Mammary epithelial cell (primary cell): ENCODE measurements around the gene SMAP2.

Experiments
- EZH2 ChIP-seq: IDR thresholded peaks from 2 replicates; pipeline ENCODE4 v1.6.1; 2012; ENCODE audit warnings: low read length, inconsistent platforms, borderline replicate concordance
- TF ChIP-seq, protein P1 (sequence below), 2 donors: IDR thresholded peaks in 1 of 2; conservative IDR thresholded peaks in 1 of 2; 2 replicates each; pipeline ENCODE4 v1.5.1; 2011 to 2012; ENCODE audit warnings: inconsistent platforms in 2 of 2, low read length in 2 of 2, mild to moderate bottlenecking in 2 of 2, control low read depth in 1 of 2, low read depth in 1 of 2; ENCODE audit not compliant: insufficient read depth in 1 of 2; ENCODE audit errors: extremely low read depth in 1 of 2

DNA sequence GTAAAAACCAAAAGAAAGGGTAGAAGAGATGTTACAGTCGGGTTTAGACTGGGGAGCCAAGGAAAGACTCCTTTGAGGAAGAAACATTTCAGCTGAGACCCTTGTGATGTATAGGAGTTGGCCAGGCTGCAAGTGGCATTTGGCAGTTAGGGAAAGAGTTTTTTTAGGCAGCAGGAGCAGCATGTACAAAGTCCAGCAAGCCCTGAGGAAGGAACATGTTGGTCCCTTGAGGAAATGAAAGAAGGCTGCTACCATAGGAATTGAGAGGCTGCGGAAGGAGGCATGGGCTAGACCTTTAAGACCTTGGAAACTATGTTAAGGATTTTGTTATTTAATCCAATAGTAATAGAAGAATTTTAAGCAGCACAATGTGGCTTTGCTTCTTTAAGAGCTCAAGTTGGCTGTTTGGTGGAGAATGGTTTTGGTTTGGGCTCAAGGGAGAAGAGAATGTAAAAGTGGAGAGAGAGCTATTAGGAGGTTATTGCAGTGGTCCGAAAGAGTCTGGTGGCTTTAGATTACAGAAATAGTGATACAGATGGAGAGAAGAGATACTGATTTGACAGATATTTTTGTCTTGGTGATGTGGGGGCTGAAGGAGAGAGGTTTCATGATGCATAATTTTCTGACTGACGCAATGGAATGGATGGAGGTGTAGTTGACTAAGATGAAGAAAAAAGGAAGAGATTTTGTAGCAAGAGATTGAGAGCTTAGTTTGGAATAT, 26.6 kb downstream of the SMAP2 start:
- TF ChIP-seq, protein P1, sequence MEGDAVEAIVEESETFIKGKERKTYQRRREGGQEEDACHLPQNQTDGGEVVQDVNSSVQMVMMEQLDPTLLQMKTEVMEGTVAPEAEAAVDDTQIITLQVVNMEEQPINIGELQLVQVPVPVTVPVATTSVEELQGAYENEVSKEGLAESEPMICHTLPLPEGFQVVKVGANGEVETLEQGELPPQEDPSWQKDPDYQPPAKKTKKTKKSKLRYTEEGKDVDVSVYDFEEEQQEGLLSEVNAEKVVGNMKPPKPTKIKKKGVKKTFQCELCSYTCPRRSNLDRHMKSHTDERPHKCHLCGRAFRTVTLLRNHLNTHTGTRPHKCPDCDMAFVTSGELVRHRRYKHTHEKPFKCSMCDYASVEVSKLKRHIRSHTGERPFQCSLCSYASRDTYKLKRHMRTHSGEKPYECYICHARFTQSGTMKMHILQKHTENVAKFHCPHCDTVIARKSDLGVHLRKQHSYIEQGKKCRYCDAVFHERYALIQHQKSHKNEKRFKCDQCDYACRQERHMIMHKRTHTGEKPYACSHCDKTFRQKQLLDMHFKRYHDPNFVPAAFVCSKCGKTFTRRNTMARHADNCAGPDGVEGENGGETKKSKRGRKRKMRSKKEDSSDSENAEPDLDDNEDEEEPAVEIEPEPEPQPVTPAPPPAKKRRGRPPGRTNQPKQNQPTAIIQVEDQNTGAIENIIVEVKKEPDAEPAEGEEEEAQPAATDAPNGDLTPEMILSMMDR (conservative IDR thresholded peaks at IDR 0.05 in 1 of 2, IDR thresholded peaks at IDR 0.05 in 1 of 2; ENCODE audit: extremely low read depth in 1 of 2, insufficient read depth in 1 of 2, low read depth in 1 of 2, low read length in 2 of 2) = no peak
- no peak for TF ChIP-seq EZH2
